HG02981 (cell line): Measurements from ENCODE around the gene TMEM190.
"Not testable (repeated sequence)": the region's sequence is repeated elsewhere in the genome, so short reads cannot be mapped to it uniquely, and the experiment has no call there.

Source experiments
- ATAC-seq: cut with Tn5 transposase; IDR thresholded peaks from one replicate; pipeline ENCODE4 v1.9.1; 2021; ENCODE audit warnings: mild to moderate bottlenecking, moderate library complexity; ENCODE audit not compliant: unreplicated experiment

The TMEM190 gene

GRCh38 chr19:55389386-55390317, 13.0 kb downstream of the TMEM190 start:
- ATAC-seq = no peak

- no peak for ATAC-seq
Measured at GRCh38 chr19:55390461-55390880, 13.8 kb downstream of the TMEM190 start.

GRCh38 chr19:55391191-55391670, 14.6 kb downstream of the TMEM190 start:
- ATAC-seq = no peak

GRCh38 chr19:55391702-55392615, 15.3 kb downstream of the TMEM190 start:
- ATAC-seq = no peak

- no peak for ATAC-seq
Measured at GRCh38 chr19:55392820-55393761, 16.5 kb downstream of the TMEM190 start.

GRCh38 chr19:55398200-55398925, 21.7 kb downstream of the TMEM190 start:
- ATAC-seq = no peak

- no peak for ATAC-seq
Measured at GRCh38 chr19:55400281-55401087, 23.9 kb downstream of the TMEM190 start.

- not testable (repeated sequence) for ATAC-seq
Measured at GRCh38 chr19:55401390-55401789, 24.8 kb downstream of the TMEM190 start.

GRCh38 chr19:55402509-55402908, 25.9 kb downstream of the TMEM190 start:
- ATAC-seq = no peak

GRCh38 chr19:55405638-55406037, 29.0 kb downstream of the TMEM190 start:
- no peak for ATAC-seq

- ATAC-seq = no peak
Measured at GRCh38 chr19:55406091-55406825, 29.6 kb downstream of the TMEM190 start.

GRCh38 chr19:55406826-55407549, 30.4 kb downstream of the TMEM190 start:
- peak; percentile 11 for ATAC-seq

- ATAC-seq = not testable (repeated sequence)
Measured at GRCh38 chr19:55407550-55407799, 30.8 kb downstream of the TMEM190 start, which contains the start of gene UBE2S. UBE2S (minus strand) TSS chr19:55407788; CDS start chr19:55407589, 199 bp downstream.

- ATAC-seq = peak; percentile 84
Measured at GRCh38 chr19:55407800-55408532, 31.3 kb downstream of the TMEM190 start.

- ATAC-seq = no peak
Measured at GRCh38 chr19:55408533-55408872, 31.9 kb downstream of the TMEM190 start.

GRCh38 chr19:55409179-55409578, 32.6 kb downstream of the TMEM190 start:
- ATAC-seq = not testable (repeated sequence)

- ATAC-seq = no peak
Measured at GRCh38 chr19:55410168-55410567, 33.5 kb downstream of the TMEM190 start.
